ENCODE results near the gene JPH2.

Gene JPH2

DNA sequence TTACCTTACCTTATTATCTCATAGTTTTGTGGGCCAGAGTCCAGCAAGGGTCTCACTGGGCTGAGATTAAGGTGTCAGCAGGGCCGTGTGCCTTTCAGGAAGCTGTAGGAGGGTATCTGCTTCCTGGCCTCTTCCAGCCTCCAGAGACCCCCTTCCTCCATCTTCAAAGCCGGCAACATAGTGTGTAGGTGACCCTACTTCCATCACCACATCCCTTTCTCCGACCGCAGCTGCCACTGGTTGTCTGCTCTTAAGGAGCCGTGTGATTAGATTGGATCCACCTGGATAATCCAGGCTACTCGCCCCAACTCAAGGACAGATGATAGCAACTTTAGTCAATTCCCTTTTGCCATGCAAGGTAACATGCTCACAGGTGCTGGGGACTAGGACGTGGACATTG is 91.2 kb downstream of the JPH2 start:
- DNase-seq, result no peak

DNA sequence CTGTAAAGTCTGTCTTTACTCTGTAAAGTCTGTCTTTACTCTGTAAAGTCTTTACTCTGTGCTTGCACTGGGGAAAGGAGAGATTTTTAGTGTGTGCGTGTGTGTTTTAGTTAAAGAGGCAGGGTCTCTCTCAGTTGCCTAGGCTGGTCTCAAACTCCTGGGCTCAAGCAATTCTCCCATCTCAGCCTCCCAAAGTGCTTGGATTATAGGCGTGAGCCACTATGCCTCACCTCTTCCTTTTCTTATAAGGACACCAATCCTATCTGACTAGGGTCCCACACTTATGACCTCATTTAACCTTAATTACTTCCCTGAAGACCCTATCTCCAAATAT is 93.8 kb downstream of the JPH2 start:
- no peak for DNase-seq

DNA sequence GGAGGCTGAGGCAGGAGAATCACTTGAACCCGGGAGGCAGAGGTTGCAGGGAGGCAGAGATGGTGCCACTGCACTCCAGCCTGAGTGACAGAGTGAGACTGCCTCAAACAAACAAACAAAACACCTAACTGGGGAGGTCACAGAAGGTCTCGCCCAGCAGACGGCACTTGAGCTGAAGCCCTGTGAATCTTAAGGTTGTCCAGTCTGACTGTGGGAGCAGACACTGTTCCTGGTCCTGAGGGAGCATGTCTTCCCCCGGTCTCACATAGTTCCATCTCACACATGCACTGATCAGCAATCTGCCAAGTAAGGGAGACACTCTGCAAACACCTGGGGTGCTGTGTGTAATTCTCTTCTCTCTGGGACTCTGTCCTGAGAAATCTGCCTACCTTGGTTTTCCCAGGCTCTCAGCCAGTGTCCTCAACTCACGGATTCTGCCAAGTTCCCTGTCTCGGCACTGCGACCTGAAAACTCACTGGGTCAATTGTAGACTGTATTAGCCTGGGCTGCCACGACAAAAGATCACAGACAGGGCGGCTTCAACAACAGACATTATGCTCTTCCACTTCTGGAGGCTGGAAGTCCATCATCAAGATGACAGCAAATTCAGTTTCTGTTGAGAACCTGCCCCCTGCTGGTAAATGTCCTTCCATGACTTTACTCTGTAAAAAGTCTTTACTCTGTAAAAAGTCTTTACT is 94.3 kb downstream of the JPH2 start:
- DNase-seq, result peak; percentile 38

DNA sequence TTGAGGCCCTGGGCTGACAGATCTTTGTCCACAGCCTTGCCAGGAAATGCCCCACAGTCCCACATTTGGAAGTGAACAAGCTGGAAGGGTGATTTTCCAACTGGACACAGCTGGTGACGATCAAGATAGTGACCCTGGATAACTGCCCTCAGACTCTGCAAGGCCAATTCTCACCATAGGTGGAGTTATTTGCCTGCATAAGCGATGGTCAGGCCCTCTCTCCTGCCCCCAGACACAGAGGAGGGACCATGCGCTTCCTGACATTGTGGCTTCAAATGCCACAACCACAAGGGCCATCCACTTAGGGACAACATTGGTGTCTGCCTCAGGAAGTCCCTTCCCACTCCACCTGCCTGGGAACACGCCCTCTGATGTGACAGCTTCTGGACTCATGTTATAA is 96.0 kb downstream of the JPH2 start:
- no peak for DNase-seq

DNA sequence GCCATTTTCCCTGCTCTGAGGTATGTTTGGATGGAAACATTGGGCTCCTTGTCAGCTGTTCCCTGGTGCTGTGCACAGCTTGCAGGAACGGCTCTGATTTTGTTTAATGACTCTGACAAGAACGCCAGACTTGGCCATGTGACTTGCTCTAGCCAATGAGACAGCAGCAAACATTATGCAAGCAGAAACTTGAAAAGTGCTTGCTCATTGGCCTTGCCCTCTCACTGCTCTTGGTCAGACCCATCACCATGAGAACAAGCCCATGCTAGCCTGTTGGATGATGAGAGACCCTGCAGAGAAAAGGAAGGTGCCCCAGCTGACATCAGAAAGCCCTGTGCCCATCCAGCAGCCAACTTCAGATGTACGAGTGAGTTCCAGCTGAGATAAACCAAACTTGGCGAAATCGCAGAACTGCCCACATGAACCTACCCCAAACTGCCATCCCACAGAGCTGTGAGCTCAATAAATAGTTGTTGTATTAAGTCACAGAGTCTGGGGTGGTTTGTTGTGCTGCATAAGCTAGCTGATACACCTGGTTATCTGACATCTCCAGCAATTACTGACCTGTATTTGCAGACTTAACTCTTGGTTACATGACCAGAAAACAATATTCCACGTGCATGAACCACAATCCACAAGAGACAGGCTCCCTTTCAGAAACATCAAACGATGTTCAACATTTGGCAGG is 96.9 kb downstream of the JPH2 start:
- peak; percentile 8 for DNase-seq

DNA sequence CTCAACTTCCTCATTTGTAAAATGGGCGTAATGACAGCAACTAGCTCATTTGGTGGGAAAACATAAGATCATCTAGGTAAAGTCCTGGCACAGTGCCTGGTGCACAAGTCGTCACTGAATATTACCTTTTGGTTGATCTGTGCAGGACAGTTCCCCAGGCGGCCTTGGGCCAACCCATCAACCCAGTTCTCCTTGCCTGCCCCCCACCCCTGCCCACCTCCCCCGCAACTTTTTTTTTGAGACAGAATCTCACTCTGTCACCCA is 99.2 kb downstream of the JPH2 start:
- DNase-seq, result no peak

DNA sequence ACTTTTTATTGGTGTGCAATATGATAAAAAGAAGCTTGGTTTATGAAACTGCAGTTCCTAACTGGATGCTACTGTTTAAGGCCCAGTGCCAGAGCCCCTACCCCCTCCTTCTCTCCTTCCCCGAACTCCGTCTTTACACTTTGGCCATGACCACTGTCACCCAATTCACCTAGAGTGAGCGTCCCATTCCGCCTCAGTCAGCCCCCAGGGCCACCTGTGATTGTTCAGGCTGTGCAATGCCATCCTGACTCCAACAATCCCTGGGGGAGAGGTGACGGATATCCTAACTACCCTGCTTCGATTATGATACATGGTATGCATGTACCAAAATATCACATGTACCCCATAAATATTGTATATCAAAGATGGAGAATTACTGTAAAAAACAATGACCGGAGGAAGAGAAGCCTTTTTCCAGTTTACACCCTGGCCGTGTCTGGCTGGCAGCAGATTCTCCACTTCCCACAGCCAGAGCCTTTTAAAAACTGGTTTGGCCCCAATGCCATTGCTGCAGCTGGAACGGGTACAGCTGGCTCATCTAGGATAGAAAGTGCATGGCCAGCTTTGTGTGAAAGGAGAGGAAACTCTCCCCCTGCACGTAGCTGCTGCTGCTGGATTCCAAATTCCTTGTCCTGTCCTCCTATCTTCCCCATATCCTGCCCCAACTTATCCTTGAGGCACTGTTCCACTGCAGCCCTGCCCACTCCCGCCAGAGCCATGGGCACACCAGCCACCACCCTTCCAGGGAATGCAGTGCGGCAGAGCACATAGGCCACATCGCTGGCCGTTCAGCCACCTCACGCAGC is 99.7 kb downstream of the JPH2 start:
- no peak for DNase-seq

DNA sequence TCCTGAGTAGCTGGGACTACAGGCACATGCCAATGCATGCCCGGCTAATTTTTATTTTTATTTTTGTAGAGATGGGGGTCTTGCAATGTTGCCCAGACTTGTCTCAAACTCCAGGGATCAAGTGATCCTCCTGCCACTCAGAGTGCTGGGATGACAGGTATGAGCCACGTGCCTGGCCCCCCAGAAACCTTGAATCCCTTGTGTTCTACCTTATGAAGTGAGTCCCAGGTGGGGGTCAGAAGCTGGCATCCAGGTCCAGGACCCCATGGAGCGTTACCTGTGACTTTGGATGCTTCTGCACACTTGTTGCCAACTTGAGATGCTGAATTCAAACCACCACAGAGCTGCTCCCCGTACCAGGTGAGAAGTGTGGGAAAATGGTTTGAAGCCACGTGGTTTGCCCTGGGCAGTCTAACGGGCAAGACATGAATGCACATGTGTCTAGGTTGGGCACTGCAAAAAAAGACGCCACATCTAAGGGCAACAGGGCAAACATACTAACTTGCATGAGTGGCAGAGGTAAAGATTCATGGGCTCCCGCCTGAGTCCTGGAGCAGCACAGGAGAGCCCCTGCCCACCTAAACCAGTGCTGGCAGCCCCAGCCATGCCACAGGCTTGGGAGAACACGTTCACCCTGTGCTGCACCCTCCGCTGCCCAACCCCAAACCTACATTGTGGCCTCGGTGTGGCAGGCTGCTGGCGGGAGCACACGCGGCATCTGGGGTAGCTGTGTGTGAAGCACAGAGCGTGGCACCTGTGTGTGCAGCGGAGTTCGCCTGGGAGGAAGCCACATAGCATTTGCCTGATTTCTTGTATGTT is 101.2 kb downstream of the JPH2 start:
- DNase-seq, result no peak

DNA sequence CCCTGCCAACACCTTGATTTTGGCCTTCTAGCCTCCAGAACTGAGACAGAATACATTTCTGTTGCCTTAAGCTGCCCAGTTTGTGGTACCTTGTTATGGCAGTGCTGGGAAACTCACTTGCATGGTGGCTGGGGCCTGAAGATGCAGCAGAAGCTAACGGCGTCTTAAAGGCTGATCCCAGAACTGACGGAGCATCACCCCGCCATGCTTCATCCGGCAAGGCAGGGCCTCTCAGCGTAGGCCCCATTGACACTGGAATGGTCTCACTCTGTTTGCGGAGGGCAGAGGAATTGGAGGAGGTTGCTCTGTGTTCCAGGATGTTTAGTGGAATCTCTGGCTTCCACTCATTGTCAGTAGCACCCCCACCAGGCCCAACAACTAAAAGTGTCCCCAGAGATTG is 102.1 kb downstream of the JPH2 start:
- DNase-seq, result no peak

DNA sequence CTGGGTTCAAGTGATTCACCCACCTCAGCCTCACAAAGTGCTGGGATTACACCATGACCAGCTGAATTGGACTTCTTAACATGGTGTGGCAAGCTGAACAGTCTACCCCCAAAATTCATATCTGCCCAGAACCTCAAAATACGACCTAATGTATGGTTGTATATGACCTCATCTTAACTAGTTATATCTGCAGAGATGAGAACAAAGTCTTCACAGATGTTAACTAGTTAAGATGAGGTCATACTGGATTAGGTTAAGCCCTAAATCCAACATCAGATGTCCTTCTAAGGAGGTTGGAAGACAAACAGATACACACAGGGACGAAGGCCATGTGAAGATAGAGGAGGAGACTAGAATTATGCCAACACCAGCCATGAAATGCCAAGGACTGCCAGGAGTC is 102.5 kb downstream of the JPH2 start:
- no peak for DNase-seq

DNA sequence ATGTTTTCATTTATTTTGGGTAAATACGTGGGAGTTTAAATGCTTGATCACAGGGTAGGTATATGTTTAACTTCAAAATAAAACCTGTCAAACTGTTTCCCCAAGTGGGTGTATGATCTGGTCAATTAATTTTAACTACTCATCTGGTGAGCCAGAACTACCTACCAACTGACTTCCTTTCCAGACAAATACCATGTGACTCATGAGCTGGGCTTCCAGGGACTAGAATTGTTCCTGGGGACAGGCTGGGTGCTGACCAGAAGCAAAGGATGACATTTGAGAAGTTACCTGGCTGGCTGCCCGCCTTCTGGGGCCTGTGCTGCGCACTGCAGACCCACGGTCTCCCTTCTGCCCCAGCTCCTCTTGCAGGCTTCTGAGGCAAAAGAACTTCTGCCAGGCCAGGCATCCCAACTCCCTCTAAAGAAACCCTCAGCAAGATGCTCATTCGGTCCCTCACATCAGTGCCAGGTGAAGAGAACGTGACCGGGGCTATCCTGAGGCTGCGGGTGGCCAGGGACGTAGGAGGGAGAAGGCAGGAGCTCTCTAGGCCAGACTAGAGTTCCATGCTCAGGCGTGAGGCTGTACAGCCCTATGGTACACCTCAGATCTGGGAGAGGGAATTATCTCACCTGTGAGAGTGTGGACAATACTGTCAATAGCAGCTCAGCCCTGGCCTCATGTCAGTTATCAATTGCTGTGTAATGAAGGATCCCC is 103.6 kb downstream of the JPH2 start:
- DNase-seq, result no peak

DNA sequence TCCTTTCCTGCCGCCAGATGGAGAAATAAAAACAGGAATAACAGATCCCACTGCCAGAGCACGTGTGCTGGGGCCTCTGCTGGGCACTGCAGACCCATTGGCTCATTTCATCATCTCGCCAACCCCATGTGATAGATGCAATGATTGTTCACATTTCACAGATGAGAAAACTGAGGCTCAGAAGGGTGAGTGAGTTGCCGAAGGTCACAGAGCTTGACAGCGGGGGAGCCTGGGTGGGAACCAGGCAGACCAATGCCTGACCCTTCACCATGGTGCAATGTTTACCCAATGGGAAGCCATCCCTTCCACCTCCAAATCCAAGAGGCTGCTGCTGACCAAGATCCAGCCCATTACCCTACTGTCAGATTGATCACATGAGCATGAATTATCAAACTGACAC is 105.1 kb downstream of the JPH2 start:
- no peak for DNase-seq

DNA sequence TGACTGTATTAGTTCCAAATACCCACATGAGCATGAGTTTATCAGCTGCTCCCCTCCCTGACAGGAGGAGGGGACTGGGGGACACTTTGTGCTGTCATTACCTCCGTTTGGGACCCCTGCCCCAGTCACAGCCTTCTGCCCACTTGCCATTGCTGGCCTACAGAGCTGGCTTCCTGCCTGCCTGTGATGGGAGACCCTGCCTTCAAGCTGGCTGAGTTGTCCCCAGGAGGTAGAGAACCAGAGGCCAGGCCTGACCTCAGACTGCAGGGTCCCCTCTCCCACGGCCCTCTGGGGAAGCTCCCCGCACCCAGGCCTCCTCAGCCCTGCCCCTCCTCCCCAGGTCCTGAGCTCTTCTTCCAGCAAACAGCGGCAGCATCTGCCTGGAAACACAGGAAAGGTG is 105.5 kb downstream of the JPH2 start:
- no peak for DNase-seq

DNA sequence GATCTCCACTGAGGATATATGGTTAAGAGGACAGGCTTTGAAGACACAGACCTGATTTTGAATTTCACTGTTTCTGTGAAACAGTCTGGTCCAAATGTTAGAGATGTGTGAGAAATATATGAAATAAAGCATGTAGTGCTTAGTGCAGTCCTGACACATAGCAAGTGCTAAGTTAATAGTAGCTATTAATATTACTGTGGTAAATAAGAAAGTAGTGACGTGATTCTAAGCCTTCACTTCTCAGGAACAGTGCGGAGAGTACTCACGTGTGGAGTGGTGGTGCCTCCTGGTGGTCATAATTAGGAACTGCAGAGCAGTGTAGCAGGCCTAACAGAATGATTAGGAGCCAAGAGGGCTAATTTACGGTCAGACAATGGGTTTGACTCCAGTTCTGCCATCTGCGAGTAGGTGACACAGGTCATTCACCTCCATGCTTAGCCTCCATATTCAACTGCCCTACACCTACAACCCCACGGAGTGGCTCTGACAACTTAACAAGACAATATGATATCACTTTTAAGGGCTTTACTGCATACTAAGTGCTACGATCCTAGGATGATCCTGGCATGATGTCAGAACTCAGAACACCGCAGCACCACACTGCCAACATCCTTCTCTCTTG is 106.2 kb downstream of the JPH2 start:
- DNase-seq, result peak; percentile 78

DNA sequence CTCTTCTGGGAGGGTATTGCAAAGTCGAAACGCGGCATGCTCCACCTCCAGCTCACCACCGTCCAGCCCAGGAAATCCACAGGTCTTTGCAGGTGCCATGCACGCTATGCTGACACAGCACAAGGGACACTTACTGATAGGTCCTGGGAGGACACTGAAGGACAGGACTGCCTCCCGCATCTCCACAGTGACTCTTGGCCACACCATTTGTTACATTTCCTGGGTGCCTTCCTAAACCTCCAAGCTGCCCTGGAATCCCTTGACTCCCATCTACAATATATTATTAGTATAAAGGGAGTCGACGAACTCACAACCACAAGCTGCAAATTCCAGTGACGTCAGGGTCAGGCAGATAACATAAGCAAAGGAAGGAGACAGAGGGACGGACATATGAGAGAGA is 106.9 kb downstream of the JPH2 start:
- DNase-seq, result no peak

DNA sequence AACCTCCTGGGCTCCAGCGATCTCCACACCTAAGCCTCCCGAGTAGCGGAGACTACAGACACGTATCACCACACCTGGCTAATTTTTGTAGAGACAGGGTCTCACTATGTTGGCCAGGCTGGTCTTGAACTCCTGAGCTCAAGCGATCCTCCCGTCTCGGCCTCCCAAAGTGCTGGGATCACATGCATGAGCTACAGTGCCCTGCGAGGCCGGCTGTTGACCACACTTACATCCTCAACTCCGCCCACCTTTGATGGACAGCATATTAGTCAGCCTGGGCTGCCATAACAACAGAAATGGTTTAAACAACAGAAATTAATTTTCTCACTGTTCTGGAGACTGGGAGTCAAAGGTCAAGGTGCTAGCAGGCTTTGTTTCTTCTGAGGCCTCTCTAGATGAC is 107.7 kb downstream of the JPH2 start:
- no peak for DNase-seq

DNA sequence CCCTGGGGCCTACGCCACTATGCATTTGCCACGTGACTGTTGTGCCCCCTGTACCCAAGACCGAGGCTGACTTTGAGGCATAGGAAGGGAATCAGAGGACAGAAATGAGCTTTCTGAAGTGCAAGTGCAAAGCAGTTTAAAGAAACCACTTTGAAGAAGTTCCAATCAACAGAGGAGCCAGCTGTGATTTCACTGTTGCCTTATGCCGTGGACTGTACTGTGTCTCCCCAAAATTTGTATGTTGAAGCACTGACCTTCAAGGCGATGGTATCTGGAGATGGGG is 111.1 kb downstream of the JPH2 start:
- no peak for DNase-seq

DNA sequence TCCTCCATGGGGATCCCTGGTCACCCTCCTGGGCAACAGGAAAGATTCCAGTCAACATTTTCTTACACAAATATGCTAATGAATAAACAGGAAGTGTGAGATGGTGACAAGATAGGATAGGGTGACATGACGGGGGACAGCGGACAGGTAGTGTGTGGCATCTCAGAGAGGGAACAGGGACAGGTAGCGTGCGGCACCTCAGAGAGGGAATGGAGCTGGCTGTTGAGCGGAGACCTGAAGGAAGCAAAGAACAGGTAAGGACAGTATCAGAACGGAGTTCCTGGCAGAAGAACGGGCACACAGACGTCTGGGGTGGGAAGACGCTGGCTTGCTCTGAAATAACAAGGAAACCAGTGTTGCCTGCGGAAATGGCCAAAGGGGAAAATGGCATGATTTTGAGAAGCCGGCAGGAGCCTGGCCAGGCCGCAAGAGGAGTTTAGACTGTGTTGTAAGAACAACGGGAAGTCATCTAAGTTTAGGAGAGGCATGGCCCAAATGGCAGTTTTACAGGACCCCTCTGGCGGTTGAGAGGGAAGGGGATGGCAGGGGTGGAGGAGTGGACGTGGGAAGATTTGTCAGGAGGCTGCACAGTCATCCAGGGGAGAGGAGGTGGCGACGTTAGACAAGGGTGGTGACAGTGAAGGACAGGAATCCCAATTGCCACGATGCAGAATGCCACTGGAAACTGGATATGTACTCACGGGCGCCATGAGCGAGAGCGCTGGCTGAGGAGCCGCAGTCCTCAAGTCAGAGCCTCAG is 111.6 kb downstream of the JPH2 start:
- DNase-seq, result no peak

DNA sequence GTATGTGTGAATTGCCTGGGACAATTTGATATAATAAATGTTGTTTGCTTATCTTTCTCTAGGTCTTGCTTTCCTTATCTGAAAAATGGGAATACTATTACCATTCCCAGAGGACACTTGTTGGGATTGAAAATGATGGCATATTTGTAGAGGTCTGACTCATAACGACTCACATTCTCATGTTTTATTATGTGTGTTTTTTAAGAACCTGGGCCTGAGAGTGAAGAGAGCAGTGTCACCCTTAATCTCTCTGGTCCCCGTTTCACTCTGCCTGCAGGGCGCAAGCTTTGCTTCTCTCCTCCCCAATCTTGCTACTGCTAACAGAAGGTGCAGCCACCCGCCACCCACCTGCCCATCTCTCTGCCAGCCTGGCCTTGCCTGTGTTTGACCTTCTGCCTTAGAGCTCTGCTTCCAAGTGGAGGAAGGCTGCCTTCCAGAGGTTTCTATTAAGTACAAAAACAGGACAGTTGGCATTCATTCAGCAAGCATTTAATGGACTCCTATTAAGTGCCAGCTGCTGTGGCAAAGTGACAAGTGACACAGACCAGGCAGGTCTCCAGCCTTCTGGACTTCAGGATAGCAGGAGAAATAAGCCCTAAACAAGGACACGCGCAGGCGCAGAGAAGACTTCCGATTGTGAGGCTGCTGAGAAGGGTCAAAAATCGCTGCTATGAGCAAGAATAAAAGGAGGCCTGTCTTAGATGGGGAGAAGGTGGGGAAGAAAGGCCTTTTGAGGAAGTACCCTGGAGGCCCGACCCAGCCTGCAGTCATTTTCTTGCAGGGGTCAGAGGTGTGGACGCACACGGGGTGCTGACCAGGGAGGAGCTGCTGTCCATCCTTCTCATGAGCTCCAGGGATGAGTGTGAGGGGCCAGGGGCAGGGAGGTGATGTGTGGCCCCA is 112.5 kb downstream of the JPH2 start:
- DNase-seq, result no peak

DNA sequence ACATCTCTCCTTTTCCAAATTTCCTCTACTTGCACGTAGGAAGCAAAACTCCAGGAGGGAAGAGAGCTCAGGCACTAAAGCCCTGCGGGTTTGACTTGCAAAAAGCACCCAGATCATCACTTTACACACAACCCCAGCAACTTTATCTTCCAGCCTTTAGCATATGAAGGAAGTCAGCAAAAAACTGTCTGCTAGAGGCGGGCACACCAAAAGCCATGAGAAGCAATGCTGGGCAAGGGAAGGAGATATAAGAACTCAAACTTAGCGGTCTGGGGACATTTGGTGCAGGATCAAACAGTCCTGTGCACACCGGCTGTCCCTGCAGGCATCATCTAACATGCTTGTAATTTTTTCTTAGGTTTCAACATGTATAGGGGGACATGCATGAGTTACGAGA is 113.3 kb downstream of the JPH2 start:
- DNase-seq, result no peak
